ENCODE data around the gene RPP14.

The RPP14 gene

GRCh38 chr3:58291671-58292338 lies 14.2 kb upstream of the RPP14 start:
- DNase-seq (ENCODE audit: low read depth) = no peak

- DNase-seq (ENCODE audit: low read depth) = no peak
Measured at GRCh38 chr3:58292866-58293265, 13.2 kb upstream of the RPP14 start.

DNA sequence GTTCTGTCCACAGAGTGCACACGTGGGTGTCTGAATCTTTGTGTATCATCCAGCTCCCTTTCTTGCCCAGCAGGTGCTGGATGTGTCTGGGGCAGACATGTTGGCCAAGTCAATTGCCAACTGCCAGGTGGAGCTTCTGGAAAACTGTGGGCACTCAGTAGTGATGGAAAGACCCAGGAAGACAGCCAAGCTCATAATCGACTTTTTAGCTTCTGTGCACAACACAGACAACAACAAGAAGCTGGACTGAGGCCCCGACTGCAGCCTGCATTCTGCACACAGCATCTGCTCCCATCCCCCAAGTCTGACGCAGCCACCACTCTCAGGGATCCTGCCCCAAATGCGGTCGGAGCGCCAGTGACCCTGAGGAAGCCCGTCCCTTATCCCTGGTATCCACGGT lies 12.5 kb upstream of the RPP14 start:
- no peak for DNase-seq (ENCODE audit: low read depth)

DNA sequence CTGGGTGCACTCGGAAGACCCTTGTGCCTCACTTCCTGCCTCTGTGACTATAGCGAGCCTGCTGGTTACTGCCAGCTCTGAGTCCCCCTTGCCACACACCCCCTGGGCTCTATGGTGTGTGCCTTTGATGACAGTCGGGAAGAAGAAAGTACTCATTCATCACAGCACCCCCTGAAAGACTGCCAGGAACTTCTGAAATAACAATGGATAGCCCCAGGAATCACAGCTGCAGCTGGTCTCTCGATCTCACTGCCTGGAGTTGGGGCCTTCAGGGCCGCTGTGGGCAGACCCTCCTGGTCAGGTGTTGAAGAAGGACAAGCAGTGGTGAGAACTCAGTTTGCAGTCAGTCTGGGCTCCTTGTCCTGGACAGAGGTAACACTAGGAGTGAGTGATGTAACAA lies 9.8 kb upstream of the RPP14 start:
- no peak for DNase-seq (ENCODE audit: low read depth)

DNA sequence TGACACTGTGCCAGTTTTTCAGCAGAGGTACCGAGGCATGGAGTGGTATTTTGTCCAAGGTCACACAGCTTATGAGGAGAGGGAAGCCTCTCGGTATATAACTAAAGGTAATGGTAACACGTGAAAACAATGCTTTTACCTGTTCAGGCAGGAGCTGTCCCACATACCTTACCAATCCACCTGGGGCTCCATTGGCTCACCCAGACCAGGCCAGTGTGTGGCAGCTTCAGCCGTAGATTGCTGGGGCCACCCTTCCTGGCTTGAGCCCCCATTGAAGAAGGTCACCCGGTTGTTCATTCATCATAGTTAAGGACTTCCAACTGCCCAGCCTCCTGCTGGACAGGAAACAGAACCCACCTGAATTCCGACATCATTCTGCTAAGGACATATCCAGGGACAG lies 9.2 kb upstream of the RPP14 start:
- no peak for DNase-seq (ENCODE audit: low read depth)

DNA sequence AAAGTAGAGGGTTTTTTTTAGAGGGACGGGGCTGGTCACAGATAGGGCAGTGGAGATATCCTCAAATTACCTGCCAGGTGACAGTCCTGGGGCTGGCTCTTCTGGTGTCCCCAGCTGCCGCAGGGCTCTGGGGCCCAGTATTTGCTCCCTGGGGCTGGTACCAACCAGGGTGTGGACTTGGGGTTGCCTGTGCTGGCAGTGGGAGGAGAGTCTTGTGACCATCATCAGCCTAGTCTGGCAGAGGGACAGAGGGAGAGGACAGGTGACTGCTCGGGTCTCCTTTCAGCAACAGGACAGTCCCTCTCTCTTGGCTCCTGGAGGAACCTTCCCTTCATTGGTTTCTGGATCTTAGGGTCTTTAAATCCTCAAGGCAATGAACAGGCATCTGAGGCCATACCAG lies 7.9 kb upstream of the RPP14 start:
- DNase-seq (ENCODE audit: low read depth) = no peak

- no peak for DNase-seq (ENCODE audit: low read depth)
Measured at GRCh38 chr3:58299075-58299474, 7.0 kb upstream of the RPP14 start.

DNA sequence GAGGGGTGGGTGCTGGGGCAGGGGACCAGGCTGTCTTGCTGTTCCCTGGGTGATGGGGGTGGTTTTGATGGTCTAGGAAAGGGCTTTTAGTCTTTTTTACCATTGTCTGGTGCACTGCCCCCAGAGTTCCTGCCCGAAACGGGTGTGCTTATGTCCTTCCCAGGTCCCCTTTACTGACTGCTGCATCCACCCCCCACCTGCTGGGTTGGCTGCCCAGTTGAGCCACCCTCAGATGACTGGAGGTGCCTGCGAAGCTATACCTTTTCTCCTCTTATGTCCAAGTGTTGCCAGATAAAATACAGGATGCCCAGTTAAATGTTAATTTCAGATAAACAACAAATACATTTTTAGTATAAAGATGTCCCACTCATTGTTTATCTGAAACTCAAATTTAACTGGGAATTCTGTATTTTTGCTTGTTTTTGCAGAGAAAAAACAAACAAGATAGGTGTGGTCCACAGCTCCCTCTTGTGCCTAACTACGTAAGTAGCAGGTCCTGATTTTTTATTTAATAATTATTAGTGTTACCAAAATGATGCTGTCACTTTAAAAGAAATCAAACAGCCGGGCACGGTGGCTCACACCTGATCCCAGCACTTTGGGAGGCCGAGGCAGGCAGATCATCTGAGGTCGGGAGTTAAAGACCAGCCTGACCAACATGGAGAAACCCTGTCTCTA lies 6.1 kb upstream of the RPP14 start:
- peak; percentile 62 for DNase-seq (ENCODE audit: low read depth)

GRCh38 chr3:58307639-58308215 lies 1.7 kb downstream of the RPP14 start:
- DNase-seq (ENCODE audit: low read depth) = peak; percentile 78

DNA sequence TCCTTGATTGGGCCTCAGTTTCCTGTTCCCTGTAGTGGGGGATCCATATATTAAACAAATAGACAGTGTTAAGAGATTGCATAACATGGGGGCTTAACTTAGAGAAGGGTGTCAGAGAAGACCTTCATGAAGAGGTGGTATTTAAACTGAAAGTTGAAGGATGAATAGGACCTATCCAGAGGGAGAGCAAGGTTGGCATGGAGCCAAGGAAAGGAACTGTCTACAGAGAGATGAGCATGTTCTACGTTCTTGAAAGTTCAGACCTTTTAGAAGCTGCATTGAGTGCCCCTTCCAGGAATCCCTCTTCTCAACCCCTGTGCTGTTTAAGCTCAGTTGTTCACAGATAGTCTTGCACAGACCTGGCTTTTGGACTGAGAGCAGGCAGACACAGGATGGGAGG lies 2.7 kb downstream of the RPP14 start:
- peak; percentile 18 for DNase-seq (ENCODE audit: low read depth)

DNA sequence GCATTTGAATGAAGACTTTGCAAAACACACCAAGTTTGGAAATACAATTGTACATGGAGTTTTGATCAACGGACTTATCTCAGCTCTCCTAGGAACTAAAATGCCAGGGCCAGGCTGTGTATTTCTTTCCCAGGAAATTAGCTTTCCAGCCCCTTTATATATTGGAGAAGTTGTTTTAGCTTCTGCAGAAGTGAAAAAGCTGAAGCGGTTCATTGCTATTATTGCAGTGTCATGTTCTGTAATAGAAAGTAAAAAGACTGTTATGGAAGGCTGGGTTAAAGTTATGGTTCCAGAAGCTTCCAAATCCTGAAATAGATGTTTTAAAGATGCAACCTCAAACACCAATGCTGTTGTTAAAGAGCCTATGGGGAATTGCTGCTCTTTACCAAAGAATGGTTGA lies 11.8 kb downstream of the RPP14 start:
- no peak for DNase-seq (ENCODE audit: low read depth)

DNA sequence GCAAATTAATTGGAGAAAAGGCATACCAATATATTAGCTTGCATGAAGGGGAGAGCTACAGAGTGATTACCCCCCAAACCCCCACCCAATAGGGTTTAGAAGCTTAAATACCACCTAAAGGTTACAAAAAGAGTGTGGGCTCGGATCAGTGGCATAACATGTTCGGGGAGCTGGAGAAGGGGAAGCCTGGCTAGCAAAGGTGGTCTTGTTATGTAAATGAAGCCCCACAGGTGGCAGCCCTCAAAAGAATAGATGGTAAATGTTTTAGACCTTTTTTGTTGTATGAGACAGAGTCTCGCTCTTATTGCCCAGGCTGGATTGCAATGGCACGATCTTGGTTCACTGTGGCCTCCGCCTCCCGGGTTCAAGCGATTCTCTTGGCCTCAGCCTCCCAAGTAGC lies 15.7 kb downstream of the RPP14 start:
- no peak for DNase-seq (ENCODE audit: low read depth)

DNA sequence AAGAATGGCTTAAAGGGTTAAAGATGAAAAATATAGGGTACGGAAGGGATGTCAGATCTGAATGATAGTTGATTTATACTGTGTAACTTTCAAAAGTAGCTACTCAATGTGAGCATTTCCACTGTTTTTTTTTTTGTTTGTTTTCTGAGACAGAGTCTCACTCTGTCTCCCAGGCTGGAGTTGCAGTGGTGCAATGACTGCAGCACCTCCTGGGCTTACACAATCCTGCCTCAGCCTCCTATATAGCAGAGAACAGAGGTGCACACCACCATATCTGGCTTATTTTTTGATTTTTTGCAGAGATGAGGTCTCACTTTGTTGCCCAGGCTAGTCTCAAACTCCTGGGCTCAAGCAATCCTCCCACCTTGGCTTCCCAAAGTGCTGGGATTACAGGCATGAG lies 16.7 kb downstream of the RPP14 start:
- no peak for DNase-seq (ENCODE audit: low read depth)

- DNase-seq (ENCODE audit: low read depth) = peak; percentile 5
Measured at GRCh38 chr3:58323529-58324390, 17.7 kb downstream of the RPP14 start.

- DNase-seq (ENCODE audit: low read depth) = no peak
Measured at GRCh38 chr3:58324391-58325390, 18.6 kb downstream of the RPP14 start.

DNA sequence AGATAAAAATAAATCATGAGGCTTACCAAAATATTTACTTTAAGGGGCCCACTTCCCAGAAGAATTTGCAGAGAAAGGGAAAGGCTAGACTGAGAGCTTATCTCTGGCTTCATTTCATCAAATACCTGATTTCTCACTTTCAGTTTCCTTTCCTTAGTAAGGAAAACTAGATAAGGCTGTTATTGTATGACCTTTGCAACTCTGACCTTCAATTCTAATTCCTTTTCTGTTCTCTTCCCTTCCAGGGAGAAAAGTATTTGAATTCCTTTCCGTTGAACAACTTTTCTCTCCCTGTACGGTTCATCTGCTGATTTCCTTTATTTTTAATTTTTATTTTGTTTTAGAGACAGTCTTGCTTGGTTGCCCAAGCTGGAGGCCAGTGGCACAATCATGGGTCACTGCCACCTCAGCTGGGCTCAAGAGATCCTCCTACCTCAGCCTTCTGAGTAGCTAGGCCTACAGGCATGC lies 19.5 kb downstream of the RPP14 start:
- DNase-seq (ENCODE audit: low read depth) = peak; percentile 17

- DNase-seq (ENCODE audit: low read depth) = no peak
Measured at GRCh38 chr3:58326267-58326900, 20.3 kb downstream of the RPP14 start.

DNA sequence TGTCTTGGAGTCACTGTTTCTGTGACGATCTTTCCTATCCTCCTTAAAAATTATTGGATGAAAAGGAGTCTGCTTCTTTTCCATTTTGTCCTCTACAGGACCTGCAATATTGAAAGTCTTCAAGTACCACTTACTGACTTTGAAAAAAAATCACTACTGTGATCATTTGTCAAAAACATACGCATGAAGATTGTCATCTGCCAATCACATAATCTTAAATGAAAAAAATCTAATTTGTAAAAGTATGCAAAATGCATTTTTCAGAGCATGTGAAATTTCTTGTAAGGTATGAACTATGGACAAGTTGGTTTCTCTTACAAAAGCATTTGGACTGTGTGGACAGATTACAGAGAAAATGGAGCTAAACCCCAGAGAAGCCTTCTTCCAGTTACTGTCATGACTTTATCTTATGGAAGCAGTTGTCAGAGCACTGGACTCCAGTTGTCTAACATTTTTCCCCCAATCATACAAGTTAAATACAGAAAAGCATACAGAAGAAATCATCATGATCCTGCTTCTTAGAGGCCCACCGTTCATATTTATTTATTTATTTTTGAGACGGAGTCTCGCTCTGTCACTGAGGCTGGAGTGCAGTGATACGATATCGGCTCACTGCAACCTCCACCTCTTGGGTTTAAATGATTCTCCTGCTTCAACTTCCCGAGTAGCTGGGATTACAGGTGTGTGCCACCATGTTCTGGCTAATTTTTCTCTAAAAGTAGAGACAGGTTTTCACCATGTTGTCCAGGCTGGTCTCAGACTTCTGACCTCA lies 23.3 kb downstream of the RPP14 start:
- no peak for DNase-seq (ENCODE audit: low read depth)

- no peak for DNase-seq (ENCODE audit: low read depth)
Measured at GRCh38 chr3:58329922-58330413, 23.9 kb downstream of the RPP14 start.

Data from ELR (cell line).